ENCODE results near the gene COX15.

DNA sequence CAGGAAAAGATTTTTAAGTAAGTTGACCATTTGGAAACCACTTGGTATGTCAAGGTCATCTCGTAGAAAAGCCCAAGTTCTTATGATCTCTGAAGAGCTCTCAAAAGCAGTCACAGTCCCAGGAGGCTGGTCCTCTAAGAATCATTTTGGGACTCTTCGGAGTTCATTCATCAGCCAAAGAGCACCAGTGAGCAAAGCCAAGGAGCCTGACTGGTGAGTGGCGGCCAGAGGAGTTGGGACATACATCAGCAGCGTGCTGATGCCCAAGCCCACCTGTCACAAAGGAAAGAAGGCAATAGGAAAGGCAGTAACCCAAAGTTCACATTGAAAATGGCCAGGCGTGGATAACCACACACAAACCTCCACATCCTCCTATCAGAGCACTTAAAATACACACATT, 17.5 kb downstream of the COX15 start:
- TF ChIP-seq, protein P1, sequence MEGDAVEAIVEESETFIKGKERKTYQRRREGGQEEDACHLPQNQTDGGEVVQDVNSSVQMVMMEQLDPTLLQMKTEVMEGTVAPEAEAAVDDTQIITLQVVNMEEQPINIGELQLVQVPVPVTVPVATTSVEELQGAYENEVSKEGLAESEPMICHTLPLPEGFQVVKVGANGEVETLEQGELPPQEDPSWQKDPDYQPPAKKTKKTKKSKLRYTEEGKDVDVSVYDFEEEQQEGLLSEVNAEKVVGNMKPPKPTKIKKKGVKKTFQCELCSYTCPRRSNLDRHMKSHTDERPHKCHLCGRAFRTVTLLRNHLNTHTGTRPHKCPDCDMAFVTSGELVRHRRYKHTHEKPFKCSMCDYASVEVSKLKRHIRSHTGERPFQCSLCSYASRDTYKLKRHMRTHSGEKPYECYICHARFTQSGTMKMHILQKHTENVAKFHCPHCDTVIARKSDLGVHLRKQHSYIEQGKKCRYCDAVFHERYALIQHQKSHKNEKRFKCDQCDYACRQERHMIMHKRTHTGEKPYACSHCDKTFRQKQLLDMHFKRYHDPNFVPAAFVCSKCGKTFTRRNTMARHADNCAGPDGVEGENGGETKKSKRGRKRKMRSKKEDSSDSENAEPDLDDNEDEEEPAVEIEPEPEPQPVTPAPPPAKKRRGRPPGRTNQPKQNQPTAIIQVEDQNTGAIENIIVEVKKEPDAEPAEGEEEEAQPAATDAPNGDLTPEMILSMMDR (IDR thresholded peaks at IDR 0.05) = no peak
- TF ChIP-seq EZH2 (IDR thresholded peaks at IDR 0.05; ENCODE audit: borderline replicate concordance, insufficient read depth, low read depth, low read length, poor library complexity, severe bottlenecking) = no peak
